Spleen (tissue), 11 donors: ENCODE measurements around the gene GAL3ST1. TPM values are rescaled to one million over a fixed set of nuclear protein-coding genes. Genes with fewer than 3 reads are reported as not detected.

Source experiments
- DNase-seq: peaks from one replicate; pipeline ENCODE4 v3.0.0-alpha.2; 2020
- H3K27ac ChIP-seq, 8 donors: fragments of 200-600 bp; sonication (generic) in 7 of 8; 1 replicate in 4 of 8; 2 replicates in 4 of 8; pipeline versions ENCODE4 v1.5.0 to v1.8.0; 2016 to 2021; ENCODE audit warnings: inconsistent platforms in 4 of 8, mild to moderate bottlenecking in 4 of 8, moderate library complexity in 1 of 8
- H3K27me3 ChIP-seq, 7 donors: fragments of 200-600 bp; sonication (generic) in 6 of 7; replicated peaks in 1 of 7; 1 replicate in 4 of 7; 2 replicates in 3 of 7; pipeline versions ENCODE4 v1.5.0 to v1.8.0; 2016 to 2021; ENCODE audit warnings: inconsistent platforms in 3 of 7, mild to moderate bottlenecking in 1 of 7
- H3K36me3 ChIP-seq, 6 donors: fragments of 200-600 bp; sonication (generic) in 5 of 6; 1 replicate in 4 of 6; 2 replicates in 2 of 6; pipeline versions ENCODE4 v1.5.0 to v1.8.0; 2016 to 2021; ENCODE audit warnings: inconsistent platforms in 2 of 6
- H3K4me1 ChIP-seq, 6 donors: fragments of 200-600 bp; sonication (generic) in 5 of 6; 1 replicate in 3 of 6; 2 replicates in 3 of 6; pipeline versions ENCODE4 v1.5.0 to v1.8.0; 2016 to 2021; ENCODE audit warnings: inconsistent platforms in 3 of 6
- H3K4me3 ChIP-seq, 8 donors: fragments of 200-600 bp; sonication (generic) in 7 of 8; 1 replicate in 4 of 8; 2 replicates in 4 of 8; pipeline versions ENCODE4 v1.5.0 to v1.8.0; 2016 to 2021; ENCODE audit warnings: inconsistent platforms in 4 of 8, mild to moderate bottlenecking in 4 of 8, moderate library complexity in 2 of 8
- H3K9me3 ChIP-seq, 8 donors: fragments of 200-600 bp; sonication (generic) in 7 of 8; 1 replicate in 4 of 8; 2 replicates in 4 of 8; pipeline versions ENCODE4 v1.5.0 to v1.8.0; 2016 to 2021; ENCODE audit warnings: inconsistent platforms in 4 of 8
- CTCF ChIP-seq, 11 experiments: fragments of 200-600 bp in 7 of 11; fragments of 450-650 bp in 4 of 11; sonication (generic) in 4 of 11; IDR thresholded peaks in 8 of 11; conservative IDR thresholded peaks in 3 of 11; 1 replicate in 7 of 11; 2 replicates in 4 of 11; pipeline versions ENCODE4 v1.4.0 to v1.8.0; 2016 to 2021; ENCODE audit warnings: antibody characterized with exemption in 11 of 11, inconsistent platforms in 4 of 11, mild to moderate bottlenecking in 1 of 11
- POLR2A ChIP-seq, 3 donors: fragments of 450-650 bp; IDR thresholded peaks; one replicate each; pipeline ENCODE4 v1.5.1; 2017; ENCODE audit warnings: antibody characterized with exemption in 3 of 3, mild to moderate bottlenecking in 1 of 3
- POLR2AphosphoS5 ChIP-seq, 3 donors: sonication (generic); formaldehyde crosslinking; IDR thresholded peaks; one replicate each; pipeline ENCODE4 v1.5.1; 2017; ENCODE audit warnings: antibody characterized with exemption in 3 of 3
- WGBS, 5 donors: extraction: QIAGEN DNeasy Blood & Tissue Kit in 3 of 5; methylation state at CpG; one replicate each; pipeline versions ENCODE4 v1.1.5 to v1.1.7; 2013 to 2018; 5-methylcytosine and 5-hydroxymethylcytosine counted together
- intact Hi-C: fragments of 100-400 bp; cut with DNase I; formaldehyde crosslinking; loops from one replicate; pipeline ENCODE4 v1.15.0; 2023; ENCODE audit warnings: low total_unique reads
- polyA plus RNA-seq, 3 donors: library from polyadenylated mRNA; stranded (reverse); fragments of 200-250 nt; gene quantifications; one replicate each; pipeline ENCODE4 v1.2.1, GENCODE V29; 2013
- total RNA-seq, 7 donors: library from RNA; depleted of rRNA in 3 of 7; stranded (reverse); fragments of >200 nt in 3 of 7; fragmentation: NEBNext Ultra II Directional in 4 of 7; extraction: Animal tissue kit (Norgen Biotek cat#: 25700) in 4 of 7; gene quantifications; one replicate each; pipeline versions ENCODE4 v1.1.0 to v1.2.1, GENCODE V29; 2016 to 2021
- donor health status: healthy with polysubstance abuse.
- donor health status: DM: no; HTN: no; CAD: no; lungs with moderate emphysema.
- donor health status: DM: no; HTN: no; CAD: no.
- donor health status: Bipolar disorder and iron deficiency.
- donor health status: healthy.
- donor health status: DM: no; HTN: no; CAD: no.
- donor health status: DM: yes; HTN: yes; CAD: no.

The GAL3ST1 gene
- total and polyA plus RNA-seq, 10 donors, result 0.15 to 2.1 (median 0.51) TPM; not detected in 5

GRCh38 chr22:30513462-30513861 lies 61.0 kb downstream of the GAL3ST1 start:
- TF ChIP-seq CTCF (IDR thresholded peaks at IDR 0.05 in 8 of 11, conservative IDR thresholded peaks at IDR 0.05 in 3 of 11), result no peak
- no peak for TF ChIP-seq POLR2A (IDR thresholded peaks at IDR 0.05)
- TF ChIP-seq POLR2AphosphoS5 (IDR thresholded peaks at IDR 0.05), result no peak
- intact Hi-C loops, result no loop called here
- Histone ChIP-seq H3K4me1 (no peaks in the 10 kb centered on the region), H3K9me3 (peaks cover 0 to 10% (median 2%) of the 10 kb centered on the region in 8 donors), H3K27me3 (peaks cover 0 to 4% (median 0%) of the 10 kb centered on the region in 7 donors), H3K36me3 (no peaks in the 10 kb centered on the region), H3K4me3 (no peak overlapping the region), H3K27ac (no peak overlapping the region)
- DNase-seq, result no peak
- WGBS, 5 donors, result 83 to 94% (median 91%) methylated on average over 4 to 6 of the region's 6 CpGs

- H3K36me3 ChIP-seq, result no peaks in the 10 kb centered on the region
- intact Hi-C loops, result no loop called here
- no peaks in the 10 kb centered on the region for H3K4me1 ChIP-seq
- peaks cover 0 to 10% (median 2%) of the 10 kb centered on the region in 8 donors for H3K9me3 ChIP-seq
- 84 to 94% (median 89%) methylated on average over 7 of the region's 7 CpGs for WGBS, 5 donors
- TF ChIP-seq POLR2AphosphoS5 (IDR thresholded peaks at IDR 0.05), result no peak
- no peak for TF ChIP-seq POLR2A (IDR thresholded peaks at IDR 0.05)
- no peak for TF ChIP-seq CTCF (IDR thresholded peaks at IDR 0.05 in 8 of 11, conservative IDR thresholded peaks at IDR 0.05 in 3 of 11)
- H3K27me3 ChIP-seq, result peaks cover 0 to 18% (median 0%) of the 10 kb centered on the region in 7 donors
- DNase-seq, result no peak
- no peak overlapping the region for H3K4me3 ChIP-seq
- H3K27ac ChIP-seq, result no peak overlapping the region
Measured at GRCh38 chr22:30511911-30512310, 62.6 kb downstream of the GAL3ST1 start.

GRCh38 chr22:30511109-30511508 lies 63.4 kb downstream of the GAL3ST1 start:
- no peak overlapping the region for H3K27ac ChIP-seq
- no peak overlapping the region for H3K4me3 ChIP-seq
- H3K36me3 ChIP-seq, result no peaks in the 10 kb centered on the region
- H3K9me3 ChIP-seq, result peaks cover 0 to 10% (median 2%) of the 10 kb centered on the region in 8 donors
- peaks cover 0 to 26% (median 3%) of the 10 kb centered on the region in 7 donors for H3K27me3 ChIP-seq
- intact Hi-C loops, result no loop called here
- 91 to 99% (median 95%) methylated on average over 9 of the region's 9 CpGs for WGBS, 5 donors
- no peak for DNase-seq
- no peaks in the 10 kb centered on the region for H3K4me1 ChIP-seq
- no peak for TF ChIP-seq POLR2AphosphoS5 (IDR thresholded peaks at IDR 0.05)
- TF ChIP-seq CTCF (IDR thresholded peaks at IDR 0.05 in 8 of 11, conservative IDR thresholded peaks at IDR 0.05 in 3 of 11), result no peak
- no peak for TF ChIP-seq POLR2A (IDR thresholded peaks at IDR 0.05)

- Histone ChIP-seq H3K27me3 (peaks cover 0 to 55% (median 14%) of the 10 kb centered on the region in 7 donors), H3K4me3 (no peak overlapping the region), H3K9me3 (peaks cover 0 to 9% (median 2%) of the 10 kb centered on the region in 8 donors), H3K4me1 (peaks cover 0 to 8% (median 0%) of the 10 kb centered on the region in 6 donors), H3K27ac (no peak overlapping the region), H3K36me3 (no peaks in the 10 kb centered on the region)
- 55 to 98% (median 91%) methylated on average over 5 of the region's 5 CpGs for WGBS, 5 donors
- intact Hi-C loops, result no loop called here
- TF ChIP-seq CTCF (IDR thresholded peaks at IDR 0.05 in 8 of 11, conservative IDR thresholded peaks at IDR 0.05 in 3 of 11) (no peak), POLR2A (IDR thresholded peaks at IDR 0.05) (no peak)
- no peak for DNase-seq
Measured at GRCh38 chr22:30508216-30508615, 66.2 kb downstream of the GAL3ST1 start.
